Activated B cell treated with CpG ODN at 0.5 μM for 24 hours (primary cell): Measurements from ENCODE around the gene LCT. TPM values are rescaled to one million over a fixed set of nuclear protein-coding genes. Genes with fewer than 3 reads are reported as not detected.

Experiments
- ATAC-seq: fragments of 200-7000 bp; cut with Tn5 transposase; one replicate; pipeline ENCODE4 v1.10.0; 2021; ENCODE audit warnings: low read depth, mild to moderate bottlenecking, moderate library complexity
- CTCF ChIA-PET: fragments of 350-600 bp; sonication (Branson Sonifier 250); formaldehyde crosslinking; loops from one replicate; lab custom pipeline; 2021; ENCODE audit warnings: antibody characterized with exemption; lab: Charles Lee
- POLR2A ChIA-PET: fragments of 350-600 bp; sonication (Branson Sonifier 250); formaldehyde crosslinking; loops from one replicate; lab custom pipeline; 2021; ENCODE audit warnings: antibody characterized with exemption; lab: Charles Lee
- DNase-seq: peaks from one replicate; pipeline ENCODE4 v3.0.0; 2022
- H3K27ac Mint-ChIP-seq: one replicate; pipeline ENCODE4 v1.8.0; 2020; ENCODE audit warnings: mixed read lengths
- H3K27me3 Mint-ChIP-seq: one replicate; pipeline ENCODE4 v1.8.0; 2021; ENCODE audit warnings: mixed read lengths
- H3K36me3 Mint-ChIP-seq: one replicate; pipeline ENCODE4 v1.8.0; 2021; ENCODE audit warnings: low read depth, mixed read lengths
- H3K4me1 Mint-ChIP-seq: one replicate; pipeline ENCODE4 v1.8.0; 2021; ENCODE audit warnings: mixed read lengths
- H3K4me3 Mint-ChIP-seq: one replicate; pipeline ENCODE4 v1.8.0; 2020; ENCODE audit warnings: mild to moderate bottlenecking, mixed read lengths
- H3K9me3 Mint-ChIP-seq: one replicate; pipeline ENCODE4 v1.8.0; 2020; ENCODE audit warnings: mixed read lengths
- intact Hi-C: fragments of 100-400 bp; cut with micrococcal nuclease; formaldehyde crosslinking; loops from one replicate; pipeline ENCODE4 v1.15.1; 2024
- total RNA-seq: library from RNA; stranded (reverse); gene quantifications from 2 replicates; pipeline ENCODE4 v1.2.3, GENCODE V29; 2022
- TF ChIP-seq, protein P1 (sequence below): fragments of 200-600 bp; IDR thresholded peaks from one replicate; pipeline ENCODE4 v1.8.0; 2022; ENCODE audit warnings: antibody characterized with exemption, mild to moderate bottlenecking

Gene LCT
- total RNA-seq, 1 donor from 2014 or later, result not detected

DNA sequence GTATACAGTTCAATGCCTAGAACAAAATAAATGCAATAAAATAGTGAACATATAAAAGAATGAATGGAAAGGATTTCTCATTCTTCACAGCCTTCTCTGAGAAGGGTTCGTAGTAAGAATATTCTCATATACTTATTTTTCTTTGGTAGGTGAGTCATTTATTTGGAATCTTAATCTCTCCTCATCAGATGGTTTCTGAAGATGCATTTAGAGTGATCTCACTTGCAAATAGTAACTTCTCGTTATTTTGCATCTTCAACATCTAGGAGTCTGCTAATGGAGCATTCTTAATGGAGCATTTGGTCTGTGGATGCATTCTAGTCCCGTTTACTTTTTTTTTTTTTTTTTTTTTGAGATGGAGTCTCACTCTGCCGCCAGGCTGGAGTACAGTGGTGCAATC lies 91.4 kb downstream of the LCT start:
- TF ChIP-seq, protein P1, sequence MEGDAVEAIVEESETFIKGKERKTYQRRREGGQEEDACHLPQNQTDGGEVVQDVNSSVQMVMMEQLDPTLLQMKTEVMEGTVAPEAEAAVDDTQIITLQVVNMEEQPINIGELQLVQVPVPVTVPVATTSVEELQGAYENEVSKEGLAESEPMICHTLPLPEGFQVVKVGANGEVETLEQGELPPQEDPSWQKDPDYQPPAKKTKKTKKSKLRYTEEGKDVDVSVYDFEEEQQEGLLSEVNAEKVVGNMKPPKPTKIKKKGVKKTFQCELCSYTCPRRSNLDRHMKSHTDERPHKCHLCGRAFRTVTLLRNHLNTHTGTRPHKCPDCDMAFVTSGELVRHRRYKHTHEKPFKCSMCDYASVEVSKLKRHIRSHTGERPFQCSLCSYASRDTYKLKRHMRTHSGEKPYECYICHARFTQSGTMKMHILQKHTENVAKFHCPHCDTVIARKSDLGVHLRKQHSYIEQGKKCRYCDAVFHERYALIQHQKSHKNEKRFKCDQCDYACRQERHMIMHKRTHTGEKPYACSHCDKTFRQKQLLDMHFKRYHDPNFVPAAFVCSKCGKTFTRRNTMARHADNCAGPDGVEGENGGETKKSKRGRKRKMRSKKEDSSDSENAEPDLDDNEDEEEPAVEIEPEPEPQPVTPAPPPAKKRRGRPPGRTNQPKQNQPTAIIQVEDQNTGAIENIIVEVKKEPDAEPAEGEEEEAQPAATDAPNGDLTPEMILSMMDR, result no peak
- ChIA-PET CTCF (no interaction called here), POLR2A (no interaction called here)
- H3K4me3 Mint-ChIP-seq, result no peak overlapping the region
- ATAC-seq, result no peak
- H3K4me1 Mint-ChIP-seq, result peaks cover 44% of the 10 kb centered on the region
- intact Hi-C loops, result loop anchor here (10.0 kb wide), 1 partner anchor 389 kb away; no protein-coding TSS in a partner anchor
- H3K9me3 Mint-ChIP-seq, result peaks cover 1% of the 10 kb centered on the region
- no peak for DNase-seq
- H3K27ac Mint-ChIP-seq, result no peak overlapping the region
- H3K27me3 Mint-ChIP-seq, result no peaks in the 10 kb centered on the region
- peaks cover 50% of the 10 kb centered on the region for H3K36me3 Mint-ChIP-seq

DNA sequence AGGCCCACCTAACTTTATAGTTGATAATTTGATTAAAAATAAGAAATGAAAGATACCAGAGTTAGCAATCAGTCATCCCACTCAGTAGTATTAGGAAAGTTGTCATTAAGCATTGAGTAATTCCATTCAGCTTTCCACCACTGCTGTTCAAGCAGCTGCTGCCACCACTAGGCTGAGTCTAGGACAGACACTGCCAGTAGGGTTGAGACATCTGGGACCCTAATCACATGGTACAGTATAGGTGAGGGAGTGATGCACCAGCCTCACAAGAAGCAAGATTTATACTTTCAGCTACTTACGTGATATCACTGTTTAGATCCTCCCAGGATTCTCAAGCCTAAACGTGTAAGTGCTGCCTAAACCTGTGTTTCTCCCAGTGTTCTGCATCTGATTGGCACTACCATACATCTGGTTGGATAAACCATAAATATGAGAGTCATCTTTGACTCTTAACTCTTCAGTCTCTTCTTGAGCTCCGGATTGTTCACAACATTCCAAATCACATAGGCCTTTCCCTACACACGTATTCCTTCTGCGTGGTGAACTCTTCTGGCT lies 92.1 kb downstream of the LCT start:
- DNase-seq, result no peak
- Mint-ChIP-seq H3K27ac (no peak overlapping the region), H3K4me3 (no peak overlapping the region), H3K9me3 (peaks cover 1% of the 10 kb centered on the region), H3K36me3 (peaks cover 46% of the 10 kb centered on the region), H3K4me1 (peaks cover 44% of the 10 kb centered on the region), H3K27me3 (no peaks in the 10 kb centered on the region)
- POLR2A ChIA-PET, result no interaction called here
- no peak for ATAC-seq
- TF ChIP-seq, protein P1, result no peak
- intact Hi-C loops, result loop anchor here (5.0 to 10.0 kb wide), 2 partner anchors 390 to 637 kb away; no protein-coding TSS in a partner anchor
- CTCF ChIA-PET, result no interaction called here

DNA sequence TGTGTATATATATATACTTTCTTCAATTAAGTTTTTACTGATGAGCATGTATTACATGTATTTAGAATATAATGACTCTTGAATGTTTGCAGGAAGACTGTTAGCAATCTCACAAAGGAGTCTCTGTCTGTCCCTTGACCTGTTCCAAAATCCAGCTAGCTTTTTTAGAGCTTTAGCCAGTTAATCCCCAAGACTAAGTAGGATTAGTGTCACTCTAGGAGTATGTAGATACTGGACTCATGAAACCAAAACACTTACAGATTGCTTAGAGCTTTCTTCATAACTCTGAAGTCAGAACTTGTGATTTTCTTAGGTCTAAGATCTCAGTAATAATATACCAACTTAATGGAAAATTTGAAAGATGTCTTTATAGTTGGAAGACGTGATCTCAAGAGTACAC lies 93.1 kb downstream of the LCT start:
- peaks cover 36% of the 10 kb centered on the region for H3K36me3 Mint-ChIP-seq
- TF ChIP-seq, protein P1, result no peak
- intact Hi-C loops, result loop anchor here (5.0 to 10.0 kb wide), 2 partner anchors 391 to 638 kb away; no protein-coding TSS in a partner anchor
- ChIA-PET POLR2A (no interaction called here), CTCF (no interaction called here)
- H3K27me3 Mint-ChIP-seq, result no peaks in the 10 kb centered on the region
- H3K4me1 Mint-ChIP-seq, result peaks cover 44% of the 10 kb centered on the region
- no peak for DNase-seq
- no peak for ATAC-seq
- H3K27ac Mint-ChIP-seq, result peak overlapping the region; percentile 31
- peaks cover 1% of the 10 kb centered on the region for H3K9me3 Mint-ChIP-seq
- H3K4me3 Mint-ChIP-seq, result no peak overlapping the region

DNA sequence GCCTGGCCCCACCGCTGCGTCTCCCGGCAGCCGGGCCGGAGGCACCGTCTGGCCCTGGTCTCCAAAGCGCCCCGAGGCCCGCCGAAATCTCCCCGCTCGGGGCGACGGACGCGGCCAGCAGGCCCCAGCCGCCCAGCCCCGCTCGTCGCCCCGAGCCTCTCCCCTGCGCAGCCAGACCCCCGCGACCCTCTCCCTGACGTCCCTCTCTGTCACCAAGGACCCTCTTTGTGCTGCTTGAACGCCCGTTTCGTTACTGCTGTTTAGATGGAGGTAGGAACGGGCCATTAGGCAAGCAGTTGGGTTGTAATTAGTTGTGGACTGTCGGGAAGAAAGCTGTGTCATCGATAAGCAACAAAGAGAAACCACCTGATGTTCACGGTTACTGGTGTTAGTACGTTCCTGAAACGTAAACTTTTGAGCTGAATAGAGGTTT lies 94.6 kb downstream of the LCT start:
- ATAC-seq (peak; percentile 5), DNase-seq (peak; percentile 65)
- POLR2A ChIA-PET, result interaction anchor here (0.6 to 1.4 kb wide), 5 partner anchors 11 to 824 kb away, joined by 3 to 10 read pairs (median 5); partner anchors contain the start of genes CCNT2, R3HDM1, RAB3GAP1 and ZRANB3
- TF ChIP-seq, protein P1, result no peak
- CTCF ChIA-PET, result interaction anchor here (1.1 kb wide), 1 partner anchor 33 kb away, joined by 3 read pairs; no protein-coding TSS in a partner anchor
- peaks cover 44% of the 10 kb centered on the region for H3K4me1 Mint-ChIP-seq
- peak overlapping the region; percentile 99 for H3K4me3 Mint-ChIP-seq
- peaks cover 27% of the 10 kb centered on the region for H3K36me3 Mint-ChIP-seq
- peak overlapping the region; percentile 99 for H3K27ac Mint-ChIP-seq
- H3K27me3 Mint-ChIP-seq, result no peaks in the 10 kb centered on the region
- peaks cover 1% of the 10 kb centered on the region for H3K9me3 Mint-ChIP-seq
- intact Hi-C loops, result loop anchor here (5.0 to 10.0 kb wide), 2 partner anchors 392 to 640 kb away; no protein-coding TSS in a partner anchor
